NCI-H1694 (cell line): ENCODE measurements around the gene NFATC4.

Source experiments
- DNase-seq: peaks from one replicate; lab custom pipeline; 2025; lab: John Stamatoyannopoulos, UW

NFATC4 gene

DNA sequence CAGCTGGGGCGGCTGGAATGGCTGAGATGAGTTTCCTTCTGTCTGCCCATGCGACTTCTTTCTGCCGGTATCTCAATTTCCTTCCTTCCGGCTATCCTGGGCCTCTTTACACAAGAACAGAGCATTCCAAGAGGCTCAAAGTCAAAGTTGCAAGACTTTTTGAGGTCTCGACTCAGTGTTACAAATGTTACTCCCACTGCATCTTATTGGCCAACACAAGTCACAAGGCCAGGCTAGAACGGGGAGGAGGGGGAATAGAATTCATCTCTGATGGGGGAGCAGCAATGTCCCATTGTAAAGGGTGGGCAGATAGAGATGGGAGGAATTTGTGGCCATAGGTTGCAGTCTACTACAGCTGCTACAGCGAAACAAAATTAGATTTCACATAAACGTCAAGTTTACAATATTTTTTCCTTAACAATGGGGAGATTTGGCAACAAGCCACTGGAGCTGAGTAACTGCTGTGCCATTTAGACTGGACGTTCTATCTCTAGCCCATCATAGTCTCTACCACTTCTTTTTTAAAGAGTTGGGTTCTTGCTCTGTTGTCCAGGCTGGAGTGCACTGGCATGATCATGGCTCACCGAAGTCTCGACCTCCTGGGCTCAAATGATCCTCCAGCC lies 21.4 kb downstream of the NFATC4 start:
- DNase-seq, result no peak

DNA sequence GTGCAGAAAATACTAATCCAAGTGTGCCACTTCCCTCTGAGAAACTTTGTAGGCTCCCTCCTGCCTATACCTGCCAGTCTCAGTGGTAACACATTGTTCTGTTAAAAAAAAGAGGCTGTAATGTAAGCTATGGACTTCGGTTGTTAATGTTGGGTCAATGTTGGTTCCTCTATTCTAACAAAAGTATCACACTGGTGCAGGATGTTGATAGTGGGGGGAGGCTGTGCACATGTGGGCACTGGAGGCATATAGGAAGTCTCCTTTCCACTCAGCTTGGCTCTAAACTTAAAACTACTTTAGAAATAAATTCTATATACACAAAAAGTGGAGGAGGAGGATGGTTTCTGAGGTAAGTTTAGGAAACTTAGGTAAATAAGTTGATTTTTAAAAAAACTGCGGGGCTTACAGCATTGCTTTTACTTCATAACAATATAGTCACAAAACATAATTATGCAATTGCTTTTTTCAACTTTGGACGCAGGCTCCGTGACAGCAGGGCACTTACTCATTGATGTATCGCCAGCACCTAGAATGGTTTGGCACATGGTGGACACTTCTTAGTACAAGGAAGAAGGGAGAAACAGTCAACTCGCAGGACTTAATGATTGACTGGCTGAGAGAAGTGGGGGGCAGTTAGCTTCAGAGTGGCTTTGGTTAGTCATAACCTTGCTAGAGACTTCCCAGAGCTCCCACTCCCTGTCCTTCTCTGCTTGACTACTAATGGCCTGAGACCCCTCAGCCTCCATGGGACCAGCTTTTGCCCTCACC lies 22.9 kb downstream of the NFATC4 start:
- no peak for DNase-seq

DNA sequence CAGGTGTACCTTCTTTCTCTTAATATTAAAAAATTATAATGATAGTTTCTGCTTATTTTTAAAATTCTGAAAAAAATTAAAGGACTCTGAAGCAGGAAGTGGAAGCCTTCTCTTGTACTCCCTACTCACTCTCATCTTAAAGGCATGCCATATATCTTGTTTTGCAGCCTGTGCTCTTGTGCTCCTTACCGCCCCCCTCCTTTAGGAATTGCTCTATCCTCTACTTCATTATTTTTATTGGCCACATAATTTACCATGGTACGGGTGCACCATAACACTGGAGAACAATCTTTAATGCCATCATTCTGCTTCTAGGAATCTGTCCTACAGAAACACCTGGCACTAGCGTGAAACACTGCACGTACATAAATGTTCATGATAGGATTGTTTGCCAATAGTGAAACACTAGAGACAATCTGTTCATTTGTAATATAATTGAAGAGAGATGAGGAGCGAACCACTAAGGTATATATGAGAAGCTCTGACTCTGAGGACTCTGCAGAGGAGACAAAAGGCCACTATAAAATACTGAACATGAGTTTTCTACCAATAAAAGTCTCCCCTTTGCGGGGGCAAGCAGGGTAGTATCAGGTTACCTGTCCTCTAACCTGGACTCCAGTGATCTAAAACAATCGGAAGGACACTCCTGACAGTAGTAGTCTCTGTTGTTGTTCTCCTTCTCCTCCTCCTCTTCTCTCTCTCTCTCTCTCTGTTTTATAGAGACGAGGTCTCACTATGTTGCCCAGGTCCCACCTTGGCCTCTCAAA lies 24.5 kb downstream of the NFATC4 start:
- no peak for DNase-seq

DNA sequence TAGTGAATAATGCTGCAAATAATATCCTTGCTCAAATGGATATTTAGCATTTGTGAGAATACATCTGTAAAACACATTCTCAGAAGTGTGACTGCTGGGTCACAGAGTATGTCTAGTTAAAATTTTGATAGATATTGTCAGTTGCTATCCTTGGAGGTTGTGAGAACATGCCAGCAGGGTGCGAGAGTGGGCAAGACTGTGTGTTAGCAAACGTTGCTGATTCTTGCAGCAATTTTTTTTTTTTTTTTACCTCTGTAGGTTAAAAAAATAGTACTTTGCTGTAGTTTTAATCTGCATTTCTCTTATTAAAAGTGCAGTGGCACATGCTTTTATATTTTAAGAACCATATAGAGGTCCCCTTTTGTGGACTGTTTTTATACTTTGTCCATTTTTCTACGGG lies 26.3 kb downstream of the NFATC4 start:
- no peak for DNase-seq

DNA sequence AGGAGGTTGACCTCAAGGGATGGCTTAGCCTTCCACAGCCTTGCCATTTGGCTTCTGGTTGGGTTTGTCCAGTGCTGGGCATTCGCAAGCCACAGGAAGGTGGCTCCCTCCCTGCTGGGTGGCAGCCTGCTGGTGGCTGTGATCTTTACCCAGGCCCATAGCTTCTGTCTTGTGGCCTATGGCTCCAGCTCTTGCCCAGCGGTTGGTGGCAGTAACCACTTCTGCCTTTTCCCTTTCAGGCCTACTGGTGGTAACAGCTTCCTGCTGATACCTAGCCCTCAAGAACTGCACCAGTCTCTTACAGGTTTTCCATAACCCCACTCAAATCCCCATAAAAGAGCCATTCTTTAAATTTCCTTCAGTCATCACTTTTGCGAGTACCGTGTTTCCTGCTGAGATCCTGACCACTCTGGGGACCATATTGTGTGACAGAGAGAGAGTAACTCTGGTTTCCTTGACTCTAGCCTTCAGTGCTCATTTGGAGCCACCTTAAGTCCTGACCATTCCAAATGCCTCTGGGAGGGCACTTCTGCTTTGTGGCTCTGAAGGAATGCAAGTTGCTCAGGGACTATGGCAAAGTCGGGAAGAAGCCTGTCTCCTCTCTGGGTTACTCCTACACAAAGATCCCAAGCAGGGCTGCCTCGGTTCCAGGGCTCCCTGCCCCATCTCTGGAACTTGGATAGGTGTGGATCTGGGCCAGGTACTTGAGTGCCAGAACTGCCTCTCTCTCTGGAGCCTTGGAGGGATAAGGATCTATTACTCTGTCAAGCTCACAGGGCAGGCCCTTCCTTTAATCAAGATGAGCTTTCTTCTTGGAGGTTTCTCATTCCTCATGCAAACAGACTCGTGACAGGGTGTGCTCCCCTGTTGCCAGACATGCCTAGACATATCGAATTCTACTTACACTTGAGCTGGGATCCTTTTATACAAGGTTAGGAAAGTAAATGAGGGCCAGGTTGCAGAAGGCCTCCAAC lies 27.9 kb downstream of the NFATC4 start:
- DNase-seq, result no peak

DNA sequence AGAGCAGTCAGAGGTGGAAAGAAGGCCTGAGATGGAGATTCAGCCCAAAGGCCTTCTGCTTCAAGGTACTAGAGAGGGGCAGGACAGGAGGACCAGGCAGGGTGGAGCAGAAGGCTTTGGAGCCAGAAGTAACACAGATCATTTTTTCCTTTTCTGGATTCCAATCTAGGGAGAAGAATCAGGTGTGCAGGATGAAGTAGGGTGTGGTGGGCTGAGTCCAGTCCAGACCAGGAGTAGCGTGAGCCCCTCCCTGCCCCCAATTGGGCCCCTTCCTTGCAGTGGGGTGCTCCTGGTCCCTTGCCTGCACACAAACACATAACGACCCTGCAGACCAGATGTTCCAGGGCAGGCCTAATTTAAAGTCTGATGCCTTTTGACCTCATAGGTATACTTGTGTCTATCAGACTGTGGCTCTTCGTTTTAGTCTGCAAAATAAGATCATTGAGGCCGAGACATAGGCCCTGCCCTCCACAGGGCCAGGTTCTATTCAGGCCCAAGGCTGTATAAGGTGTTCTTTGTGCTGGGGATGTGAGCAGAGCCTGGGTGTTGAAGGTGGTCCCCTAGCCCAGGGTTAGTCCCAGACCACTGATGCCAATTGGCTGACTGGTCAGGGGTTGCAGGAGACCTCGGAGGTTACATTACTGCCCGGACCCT lies 29.8 kb downstream of the NFATC4 start:
- DNase-seq, result no peak

DNA sequence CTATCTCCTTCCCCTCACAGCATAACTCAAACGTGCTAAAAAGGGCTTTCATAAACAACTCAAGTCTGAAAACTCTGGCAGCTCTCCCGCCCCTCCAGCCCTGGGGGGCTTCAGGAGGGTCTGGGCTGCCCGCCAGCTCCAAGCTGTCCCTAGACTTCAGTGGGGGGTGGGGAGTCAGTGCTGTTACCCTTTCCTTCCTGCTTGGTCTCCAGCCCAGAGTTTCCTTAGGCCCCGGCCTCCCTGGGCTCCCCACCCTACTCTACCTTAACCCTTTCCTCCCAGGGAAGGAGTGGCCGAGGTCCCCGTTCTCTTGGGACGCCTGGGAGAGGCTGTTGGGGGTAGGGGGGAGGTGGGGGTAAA lies 30.3 kb downstream of the NFATC4 start:
- DNase-seq, result peak; percentile 18

DNA sequence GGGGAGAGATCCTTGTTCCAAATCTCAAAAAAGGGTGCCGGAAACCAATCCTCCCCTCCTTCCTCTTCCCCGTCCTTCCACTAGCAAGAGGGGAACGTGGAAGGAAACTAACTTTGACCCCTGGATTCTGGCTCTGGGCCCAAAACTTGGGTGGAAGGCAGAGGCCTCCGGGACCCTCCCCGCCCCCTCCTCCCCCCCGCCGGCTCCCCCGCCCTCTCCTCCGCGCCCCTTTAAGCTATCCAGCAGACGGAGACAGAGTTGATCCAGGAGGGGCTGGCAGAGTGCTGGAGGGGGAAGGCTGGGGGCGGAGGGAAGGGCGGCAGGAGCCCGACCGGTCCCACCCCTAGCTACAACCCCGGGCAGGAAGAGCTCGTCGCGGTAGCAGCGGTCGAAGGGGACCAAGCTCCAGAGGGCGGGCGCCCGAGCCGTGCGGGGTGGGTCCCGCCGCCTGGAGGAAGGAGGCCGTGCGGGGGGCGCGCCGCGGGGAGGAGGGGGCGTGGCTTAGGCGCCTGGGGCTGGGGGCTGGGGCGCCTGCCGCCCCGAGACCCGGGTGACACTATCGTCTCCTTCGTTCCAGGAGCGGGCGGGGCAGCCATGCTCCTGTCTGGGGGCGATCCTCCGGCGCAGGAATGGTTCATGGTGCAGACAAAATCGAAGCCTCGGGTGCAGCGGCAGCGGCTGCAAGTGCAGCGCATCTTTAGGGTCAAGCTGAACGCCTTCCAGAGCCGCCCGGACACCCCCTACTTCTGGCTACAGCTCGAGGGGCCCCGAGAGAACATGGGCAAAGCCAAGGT lies 30.9 kb downstream of the NFATC4 start, which contains the start of gene NYNRIN:
Gene NYNRIN (plus strand): TSS at position 351 of the 794 bp plus-strand sequence. CDS start 244 bp downstream, at position 595.
- DNase-seq, result peak; percentile 28

DNA sequence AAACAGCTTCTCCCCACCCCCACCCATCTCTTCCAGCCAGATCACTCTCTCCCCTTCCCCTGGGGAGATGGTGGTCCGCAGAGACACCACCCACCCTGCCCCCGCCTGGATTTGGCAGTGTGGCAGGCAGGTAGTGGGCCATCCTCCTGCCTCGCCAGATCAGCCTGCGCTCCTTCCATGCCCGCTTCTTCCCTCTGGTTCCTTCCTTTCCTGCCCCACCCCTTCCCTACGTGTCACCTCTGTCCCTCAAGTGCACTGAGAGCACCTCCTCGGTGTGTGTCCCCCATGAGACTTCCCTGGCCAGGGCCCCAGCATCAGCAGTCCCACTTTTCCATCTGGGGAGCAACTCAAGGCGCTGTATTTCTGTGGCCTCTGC lies 31.5 kb downstream of the NFATC4 start:
- no peak for DNase-seq

DNA sequence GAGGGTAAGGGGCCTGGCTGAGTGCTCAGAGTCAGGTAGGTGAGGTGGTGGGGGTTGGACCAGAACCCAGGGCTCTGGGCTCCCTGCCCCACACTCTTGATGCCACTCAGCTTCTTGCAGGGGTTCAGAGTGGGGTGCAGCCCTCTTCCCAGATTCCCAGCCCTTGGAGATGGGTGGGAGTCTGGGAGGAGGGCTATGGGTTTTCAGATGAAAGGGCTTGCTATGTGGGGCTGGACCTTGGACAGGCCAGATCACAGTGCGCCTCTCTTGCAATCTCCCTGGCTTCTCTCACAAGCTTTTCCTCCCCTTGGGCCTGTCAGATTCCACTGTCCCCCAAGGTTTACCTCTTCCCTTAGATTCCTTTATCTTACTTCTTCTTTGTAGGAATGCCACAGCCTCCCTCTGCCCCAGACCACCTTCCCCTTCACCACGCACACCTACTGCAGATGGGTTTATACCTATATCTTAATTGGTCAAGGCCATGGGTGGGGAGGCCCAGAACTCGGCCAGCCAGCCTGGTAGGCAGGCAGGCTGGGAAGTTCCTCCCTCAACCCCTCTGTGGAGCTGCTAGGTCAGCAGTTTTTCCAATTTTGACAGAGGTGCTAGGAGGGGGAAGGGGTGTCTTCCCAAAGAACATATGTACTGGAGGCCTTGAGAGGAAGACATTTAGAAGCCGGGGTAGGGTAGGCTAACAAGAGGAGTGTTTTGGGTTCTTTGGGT lies 32.2 kb downstream of the NFATC4 start:
- no peak for DNase-seq

DNA sequence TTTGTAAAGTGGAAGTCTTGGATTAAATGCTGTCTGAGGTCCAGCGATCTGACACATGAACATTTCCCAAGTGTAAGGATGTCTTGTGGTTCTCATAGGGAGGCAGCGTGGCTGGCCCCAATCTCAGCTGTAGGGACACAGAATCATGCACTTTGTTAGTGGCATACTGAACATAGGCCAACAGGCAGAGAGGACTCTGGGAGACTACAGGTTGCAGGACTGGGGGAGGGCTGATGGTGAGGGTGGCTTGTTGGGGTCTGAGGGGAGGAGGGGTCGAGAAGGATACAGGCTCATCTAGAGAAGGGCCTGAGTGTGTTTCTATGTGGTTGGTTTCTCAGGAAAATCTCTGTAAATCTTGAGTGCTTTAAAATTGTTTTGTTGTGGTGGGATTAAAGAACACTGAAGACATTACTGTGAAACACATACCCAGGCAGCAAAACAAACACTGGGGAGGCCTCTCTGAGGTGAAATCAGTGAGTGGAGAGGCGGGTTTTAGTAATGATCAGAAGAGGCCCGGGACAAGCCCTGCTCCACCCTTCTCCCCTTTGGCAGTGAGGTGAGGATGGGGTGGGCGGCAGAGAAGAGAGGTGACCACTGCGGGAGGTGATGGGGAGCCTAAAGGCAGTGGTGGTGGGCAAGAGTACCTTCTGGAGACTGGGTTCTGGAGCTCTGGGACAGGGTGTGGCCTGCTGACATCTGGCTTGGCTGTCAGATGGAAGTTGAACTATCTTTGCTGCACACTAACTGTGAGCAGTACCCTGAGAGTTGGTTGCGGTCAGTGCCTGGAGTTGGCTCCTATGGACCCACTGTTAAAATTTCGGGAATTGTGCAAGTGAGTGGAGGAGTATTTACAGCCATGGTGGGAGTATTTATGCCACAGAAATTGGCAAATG lies 34.1 kb downstream of the NFATC4 start:
- no peak for DNase-seq

DNA sequence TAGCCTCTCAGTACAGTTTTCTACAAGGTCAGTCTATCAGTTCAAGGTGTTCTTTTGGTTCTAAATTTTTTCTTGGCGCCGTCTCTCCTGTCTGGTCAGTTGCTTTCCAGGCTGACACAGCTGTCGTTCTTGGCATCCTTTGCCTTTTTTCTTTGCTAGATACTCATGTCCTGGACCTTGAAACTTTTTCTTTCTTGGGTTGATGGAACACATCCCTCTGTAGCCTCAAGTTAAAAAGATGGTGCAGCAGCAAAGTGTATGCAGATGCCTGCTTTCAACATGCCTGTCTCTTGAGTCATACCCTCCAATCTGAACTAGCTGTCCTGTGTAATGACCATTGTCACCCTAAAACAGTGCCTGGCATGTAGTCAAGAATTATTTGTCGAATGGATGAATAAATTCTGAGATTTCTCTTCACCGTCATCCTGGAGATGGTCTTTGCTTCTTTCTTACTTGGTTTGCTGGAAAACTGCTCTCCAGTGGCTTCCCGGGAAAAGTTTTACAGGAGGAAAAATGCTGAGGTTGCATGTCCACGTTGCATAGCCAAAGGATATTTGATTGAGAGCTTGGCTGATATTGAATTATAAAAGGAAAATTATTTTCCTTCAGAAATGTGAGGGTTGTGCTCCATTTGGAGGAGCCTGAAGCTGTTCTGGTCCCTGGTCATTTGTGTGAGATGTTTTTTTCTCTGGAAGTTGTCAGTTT lies 35.5 kb downstream of the NFATC4 start:
- DNase-seq, result no peak

DNA sequence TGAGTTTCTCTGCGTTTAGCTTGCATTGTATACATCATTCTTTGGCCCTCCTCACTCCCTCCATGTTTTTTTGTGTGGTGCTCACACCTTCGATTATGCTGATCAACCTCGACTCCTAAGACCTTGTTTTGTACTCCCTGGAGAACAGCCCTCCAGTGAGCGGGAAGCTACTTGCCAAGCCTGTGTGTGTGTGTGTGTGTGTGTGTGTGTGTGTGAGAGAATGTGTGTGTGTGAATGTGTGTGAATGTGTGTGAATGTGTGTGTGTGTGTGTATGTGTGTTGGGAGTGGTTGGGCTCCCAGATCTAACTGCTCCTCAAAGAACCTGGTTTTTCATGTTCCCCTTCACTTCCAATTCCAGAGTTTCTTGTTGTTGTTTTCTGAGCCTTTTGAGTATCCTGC lies 36.8 kb downstream of the NFATC4 start:
- no peak for DNase-seq

DNA sequence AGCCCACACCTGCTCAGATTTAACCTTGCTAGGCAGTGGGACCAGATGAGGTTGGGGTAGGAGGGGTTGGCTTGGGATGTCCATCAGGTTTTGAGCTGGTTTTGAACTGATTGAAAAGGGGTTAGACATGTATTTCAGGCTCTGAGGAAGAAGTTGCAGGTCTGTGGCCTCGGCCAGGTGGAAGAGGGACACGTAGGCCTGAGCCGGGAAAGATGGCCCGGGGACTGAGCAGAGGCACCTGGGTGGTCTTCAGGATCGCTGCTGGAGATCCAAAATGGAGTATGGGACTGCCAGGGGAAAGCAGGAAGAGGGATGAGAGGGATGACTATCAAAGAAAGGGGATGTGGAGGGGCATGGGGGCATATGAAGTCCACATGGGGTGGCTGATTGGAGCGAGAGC lies 38.4 kb downstream of the NFATC4 start:
- no peak for DNase-seq

DNA sequence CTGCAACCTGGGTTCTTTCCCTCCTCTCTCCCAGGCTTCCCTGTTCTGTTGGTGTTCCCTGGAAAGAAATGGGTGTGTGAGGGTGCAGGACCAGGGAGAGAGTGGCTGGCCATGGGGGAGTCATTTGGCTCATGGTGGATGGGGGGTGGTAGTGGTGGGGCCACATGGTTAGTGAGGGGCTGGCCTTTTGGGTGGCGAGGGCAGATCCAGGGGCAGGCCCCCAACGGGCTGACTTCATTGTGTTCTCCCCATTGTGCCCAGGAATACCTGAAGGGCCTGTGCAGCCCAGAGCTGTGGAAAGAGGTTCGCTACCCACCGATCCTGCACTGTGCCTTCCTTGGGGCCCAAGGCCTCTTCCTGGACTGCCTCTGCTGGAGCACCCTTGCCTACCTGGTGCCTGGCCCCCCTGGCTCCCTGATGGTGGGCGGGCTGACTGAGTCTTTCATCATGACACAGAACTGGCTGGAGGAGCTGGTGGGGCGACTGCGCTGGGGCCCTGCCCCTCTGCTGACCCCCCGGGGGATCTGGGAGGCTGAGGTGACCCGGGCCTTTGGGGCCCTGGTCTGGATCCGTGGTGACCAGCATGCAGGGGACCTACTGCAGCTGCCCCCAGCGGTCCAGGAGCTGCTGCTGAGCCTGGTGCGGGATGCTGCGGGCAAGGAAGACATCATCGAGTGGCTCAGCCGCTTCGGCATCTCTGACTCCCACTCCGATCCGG lies 39.8 kb downstream of the NFATC4 start:
- no peak for DNase-seq

DNA sequence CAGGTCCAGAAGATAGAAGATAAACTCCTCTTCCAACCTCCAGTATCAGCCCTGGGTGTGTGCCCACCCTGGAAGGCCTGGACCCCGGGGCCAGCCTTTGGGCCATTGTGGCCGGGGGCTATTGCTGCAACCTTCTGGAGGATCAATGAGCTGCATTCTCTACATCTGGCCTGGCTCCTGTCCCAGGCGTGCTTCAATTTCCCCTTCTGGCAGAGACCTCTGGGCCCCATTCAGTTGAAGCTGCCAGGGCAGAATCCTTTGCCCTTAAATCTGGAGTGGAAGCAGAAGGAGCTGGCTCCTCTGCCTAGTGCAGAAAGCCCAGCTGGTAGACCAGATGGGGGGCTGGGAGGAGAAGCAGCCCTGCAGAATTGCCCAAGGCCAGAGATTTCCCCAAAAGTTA lies 40.8 kb downstream of the NFATC4 start:
- DNase-seq, result peak; percentile 86

DNA sequence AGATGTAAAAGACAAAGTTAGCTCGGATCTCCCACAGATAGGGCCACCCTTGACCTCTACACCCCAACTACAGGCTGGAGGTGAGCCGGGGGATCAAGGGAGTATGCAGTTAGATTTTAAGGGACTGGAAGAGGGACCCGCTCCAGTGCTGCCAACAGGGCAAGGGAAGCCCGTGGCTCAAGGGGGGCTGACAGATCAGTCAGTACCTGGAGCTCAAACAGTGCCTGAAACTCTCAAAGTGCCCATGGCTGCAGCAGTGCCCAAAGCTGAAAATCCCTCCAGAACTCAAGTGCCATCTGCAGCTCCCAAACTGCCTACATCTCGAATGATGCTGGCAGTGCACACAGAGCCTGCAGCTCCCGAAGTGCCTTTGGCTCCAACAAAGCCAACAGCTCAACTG lies 41.2 kb downstream of the NFATC4 start:
- DNase-seq, result no peak

DNA sequence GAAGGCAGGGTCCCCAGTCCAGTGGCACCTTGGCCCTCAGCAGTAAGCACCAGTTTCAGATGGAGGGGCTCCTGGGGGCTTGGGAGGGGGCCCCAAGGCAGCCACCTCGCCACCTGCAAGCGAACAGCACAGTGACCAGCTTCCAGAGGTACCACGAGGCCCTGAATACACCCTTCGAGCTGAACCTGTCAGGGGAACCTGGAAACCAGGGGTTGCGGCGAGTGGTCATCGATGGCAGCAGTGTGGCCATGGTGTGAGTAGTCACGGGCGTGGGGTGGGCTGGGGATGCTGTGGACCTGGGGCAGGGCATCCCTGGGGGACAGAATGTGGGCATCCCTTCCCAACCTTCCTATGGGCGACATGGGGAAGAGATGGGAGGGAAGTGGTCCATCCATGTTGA lies 42.0 kb downstream of the NFATC4 start:
- DNase-seq, result no peak
